Neural cell (in vitro differentiated cells): ENCODE data around the gene SPECC1L. TPM values are rescaled to one million over a fixed set of nuclear protein-coding genes. Genes with fewer than 3 reads are reported as not detected.

ENCODE experiments used
- H2AFZ ChIP-seq: fragments of 200-600, 300-800 bp; sonication (generic), shearing (Covaris generic); 2 replicates; pipeline ENCODE4 v1.6.0; 2014; ENCODE audit warnings: low read depth, mild to moderate bottlenecking, antibody characterized with exemption, low read length, moderate library complexity
- H3F3A ChIP-seq: fragments of 200-600 bp; shearing (Covaris generic); 2 replicates; pipeline ENCODE4 v1.6.1; 2016; ENCODE audit warnings: mild to moderate bottlenecking, moderate library complexity, mixed read lengths, antibody characterized with exemption, low read length; ENCODE audit not compliant: insufficient read depth, poor library complexity, severe bottlenecking
- H3K27ac ChIP-seq: fragments of 200-600, 300-800 bp; sonication (generic), shearing (Covaris generic); 2 replicates; pipeline ENCODE4 v1.5.1; 2014; ENCODE audit warnings: mild to moderate bottlenecking, low read length, moderate library complexity
- H3K27me3 ChIP-seq: fragments of 300-800, 200-600 bp; sonication (generic), shearing (Covaris generic); 2 replicates; pipeline ENCODE4 v1.6.0; 2014; ENCODE audit warnings: mild to moderate bottlenecking, low read depth, low read length, moderate library complexity; ENCODE audit not compliant: insufficient read depth
- H3K36me3 ChIP-seq: fragments of 300-800, 200-600 bp; sonication (generic), shearing (Covaris generic); 2 replicates; pipeline ENCODE4 v1.5.1; 2014; ENCODE audit warnings: mild to moderate bottlenecking, antibody characterized with exemption, low read length, moderate library complexity; ENCODE audit not compliant: insufficient read depth
- H3K4me2 ChIP-seq: fragments of 300-800, 200-600 bp; sonication (generic), shearing (Covaris generic); 2 replicates; pipeline ENCODE4 v1.6.0; 2014; ENCODE audit warnings: mild to moderate bottlenecking, low read length
- H3K4me3 ChIP-seq: fragments of 300-800, 200-600 bp; sonication (generic), shearing (Covaris generic); 2 replicates; pipeline ENCODE4 v1.5.1; 2014; ENCODE audit warnings: mild to moderate bottlenecking, low read length, moderate library complexity
- H3K79me2 ChIP-seq: fragments of 200-600 bp; shearing (Covaris generic); replicated peaks from 2 replicates; pipeline ENCODE4 v1.6.0; 2014; ENCODE audit warnings: mild to moderate bottlenecking, low read length, moderate library complexity; ENCODE audit not compliant: insufficient read depth
- H3K9ac ChIP-seq: fragments of 300-800, 200-600 bp; sonication (generic), shearing (Covaris generic); 2 replicates; pipeline ENCODE4 v1.6.1; 2016; ENCODE audit warnings: mild to moderate bottlenecking, low read length, mixed read lengths
- H3K9me2 ChIP-seq: fragments of 200-600 bp; shearing (Covaris generic); 2 replicates; pipeline ENCODE4 v1.6.1; 2016; ENCODE audit warnings: mild to moderate bottlenecking, low read length, mixed read lengths; ENCODE audit not compliant: insufficient read depth
- H3K9me3 ChIP-seq: fragments of 200-600, 300-800 bp; sonication (generic), shearing (Covaris generic); 2 replicates; pipeline ENCODE4 v1.6.1; 2016; ENCODE audit warnings: mild to moderate bottlenecking, mixed run types, low read length, moderate library complexity, mixed read lengths
- H4K20me1 ChIP-seq: fragments of 200-600 bp; shearing (Covaris generic); 2 replicates; pipeline ENCODE4 v1.6.1; 2016; ENCODE audit warnings: mild to moderate bottlenecking, mixed run types; ENCODE audit not compliant: insufficient read depth
- EP300 ChIP-seq: fragments of 450-650 bp; conservative IDR thresholded peaks from 2 replicates; pipeline ENCODE4 v1.6.1; 2014; ENCODE audit warnings: antibody characterized with exemption, mild to moderate bottlenecking, moderate library complexity; ENCODE audit not compliant: poor library complexity, severe bottlenecking
- EZH2 ChIP-seq: fragments of 200-600, 300-800 bp; shearing (Covaris generic), sonication (generic); IDR thresholded peaks from 2 replicates; pipeline ENCODE4 v1.6.1; 2014; ENCODE audit warnings: antibody characterized with exemption, low read length, borderline replicate concordance, mild to moderate bottlenecking; ENCODE audit not compliant: insufficient read depth, poor library complexity, severe bottlenecking
- MXI1 ChIP-seq: fragments of 450-650 bp; conservative IDR thresholded peaks from 2 replicates; pipeline ENCODE4 v1.6.1; 2014; ENCODE audit warnings: antibody characterized with exemption, mild to moderate bottlenecking; ENCODE audit not compliant: poor library complexity, severe bottlenecking
- POLR2AphosphoS5 ChIP-seq: IDR thresholded peaks from 2 replicates; pipeline ENCODE4 v1.6.1; 2012
- RAD21 ChIP-seq: fragments of 450-650 bp; conservative IDR thresholded peaks from 2 replicates; pipeline ENCODE4 v1.6.1; 2014; ENCODE audit warnings: antibody characterized with exemption, mild to moderate bottlenecking, moderate library complexity
- REST ChIP-seq: IDR thresholded peaks from 2 replicates; pipeline ENCODE4 v1.6.1; 2012; ENCODE audit warnings: borderline replicate concordance
- SMC3 ChIP-seq: fragments of 450-650 bp; conservative IDR thresholded peaks from 2 replicates; pipeline ENCODE4 v1.6.1; 2014; ENCODE audit warnings: antibody characterized with exemption, mild to moderate bottlenecking, moderate library complexity; ENCODE audit not compliant: poor library complexity
- TAF1 ChIP-seq: IDR thresholded peaks from 2 replicates; pipeline ENCODE4 v1.6.1; 2012; ENCODE audit warnings: low read depth
- polyA plus RNA-seq: library from polyadenylated mRNA; depleted of rRNA; stranded (reverse); fragments of >200 nt; gene quantifications from 2 replicates; pipeline ENCODE4 v1.2.3, GENCODE V29; 2014
- TF ChIP-seq, protein P1 (sequence below): fragments of 450-650 bp; IDR thresholded peaks from 2 replicates; pipeline ENCODE4 v1.5.1; 2014; ENCODE audit warnings: antibody characterized with exemption, mild to moderate bottlenecking, moderate library complexity; ENCODE audit not compliant: poor library complexity, severe bottlenecking

Gene SPECC1L
- polyA plus RNA-seq, 1 donor from 2014 or later, result 27.1 TPM

GRCh38 chr22:24420072-24420976, 149.7 kb downstream of the SPECC1L start:
- H3K9me3 ChIP-seq, result no peaks in the 10 kb centered on the region
- no peak overlapping the region for H3K4me3 ChIP-seq
- no peak overlapping the region for H2AFZ ChIP-seq
- no peak overlapping the region for H3K27ac ChIP-seq
- no peak overlapping the region for H3K9ac ChIP-seq
- peaks cover 17% of the 10 kb centered on the region for H3K27me3 ChIP-seq
- H4K20me1 ChIP-seq, result no peaks in the 10 kb centered on the region
- no peaks in the 10 kb centered on the region for H3K79me2 ChIP-seq
- no peaks in the 10 kb centered on the region for H3K36me3 ChIP-seq
- no peaks in the 10 kb centered on the region for H3K9me2 ChIP-seq
- H3K4me2 ChIP-seq, result no peak overlapping the region
- no peak for TF ChIP-seq SMC3
- TF ChIP-seq MXI1, result no peak
- no peak for TF ChIP-seq EP300
- no peak for TF ChIP-seq REST
- TF ChIP-seq POLR2AphosphoS5, result no peak
- TF ChIP-seq, protein P1, sequence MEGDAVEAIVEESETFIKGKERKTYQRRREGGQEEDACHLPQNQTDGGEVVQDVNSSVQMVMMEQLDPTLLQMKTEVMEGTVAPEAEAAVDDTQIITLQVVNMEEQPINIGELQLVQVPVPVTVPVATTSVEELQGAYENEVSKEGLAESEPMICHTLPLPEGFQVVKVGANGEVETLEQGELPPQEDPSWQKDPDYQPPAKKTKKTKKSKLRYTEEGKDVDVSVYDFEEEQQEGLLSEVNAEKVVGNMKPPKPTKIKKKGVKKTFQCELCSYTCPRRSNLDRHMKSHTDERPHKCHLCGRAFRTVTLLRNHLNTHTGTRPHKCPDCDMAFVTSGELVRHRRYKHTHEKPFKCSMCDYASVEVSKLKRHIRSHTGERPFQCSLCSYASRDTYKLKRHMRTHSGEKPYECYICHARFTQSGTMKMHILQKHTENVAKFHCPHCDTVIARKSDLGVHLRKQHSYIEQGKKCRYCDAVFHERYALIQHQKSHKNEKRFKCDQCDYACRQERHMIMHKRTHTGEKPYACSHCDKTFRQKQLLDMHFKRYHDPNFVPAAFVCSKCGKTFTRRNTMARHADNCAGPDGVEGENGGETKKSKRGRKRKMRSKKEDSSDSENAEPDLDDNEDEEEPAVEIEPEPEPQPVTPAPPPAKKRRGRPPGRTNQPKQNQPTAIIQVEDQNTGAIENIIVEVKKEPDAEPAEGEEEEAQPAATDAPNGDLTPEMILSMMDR, result no peak
- TF ChIP-seq TAF1, result no peak
- no peak for TF ChIP-seq EZH2
- TF ChIP-seq RAD21, result no peak
- H3F3A ChIP-seq, result no peaks in the 10 kb centered on the region

GRCh38 chr22:24420977-24421343, 150.3 kb downstream of the SPECC1L start:
- H3K9ac ChIP-seq, result no peak overlapping the region
- no peak overlapping the region for H3K27ac ChIP-seq
- H3K27me3 ChIP-seq, result peaks cover 24% of the 10 kb centered on the region
- H3K4me3 ChIP-seq, result no peak overlapping the region
- H3K9me2 ChIP-seq, result no peaks in the 10 kb centered on the region
- H3K4me2 ChIP-seq, result no peak overlapping the region
- H3F3A ChIP-seq, result no peaks in the 10 kb centered on the region
- H3K9me3 ChIP-seq, result no peaks in the 10 kb centered on the region
- no peaks in the 10 kb centered on the region for H4K20me1 ChIP-seq
- no peak for TF ChIP-seq REST
- no peaks in the 10 kb centered on the region for H3K79me2 ChIP-seq
- no peaks in the 10 kb centered on the region for H3K36me3 ChIP-seq
- no peak overlapping the region for H2AFZ ChIP-seq
